GM18861 (cell line): Measurements from ENCODE around the gene SKP2.
"Not testable (repeated sequence)": the region's sequence is repeated elsewhere in the genome, so short reads cannot be mapped to it uniquely, and the experiment has no call there.

Experiments used
- ATAC-seq: cut with Tn5 transposase; IDR thresholded peaks from one replicate; pipeline ENCODE4 v1.9.1; 2021; ENCODE audit not compliant: unreplicated experiment

The SKP2 gene

DNA sequence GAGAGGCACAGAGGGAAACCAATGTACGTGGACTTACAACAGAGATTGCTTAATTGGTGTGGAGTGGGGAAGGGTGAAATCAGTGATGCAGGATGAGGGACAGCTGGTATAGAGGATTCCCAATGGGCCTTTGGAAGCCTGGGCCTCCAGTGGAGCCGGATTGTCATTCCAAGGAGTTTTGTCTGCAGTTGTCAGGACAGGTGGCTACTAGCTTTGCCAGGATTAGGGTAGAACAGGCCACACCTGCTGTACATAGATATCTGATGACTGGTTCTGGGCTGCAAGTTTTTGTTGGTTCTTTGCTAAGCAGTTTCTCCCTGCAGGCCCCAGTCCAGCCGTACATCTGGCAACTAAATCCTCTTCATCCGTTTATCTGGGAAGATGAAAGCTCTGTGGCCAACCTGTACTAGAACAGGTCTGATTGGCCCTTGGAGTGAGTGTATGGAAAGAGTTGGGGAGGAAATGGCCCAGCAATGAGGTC, 4.2 kb downstream of the SKP2 start:
- ATAC-seq: no peak

DNA sequence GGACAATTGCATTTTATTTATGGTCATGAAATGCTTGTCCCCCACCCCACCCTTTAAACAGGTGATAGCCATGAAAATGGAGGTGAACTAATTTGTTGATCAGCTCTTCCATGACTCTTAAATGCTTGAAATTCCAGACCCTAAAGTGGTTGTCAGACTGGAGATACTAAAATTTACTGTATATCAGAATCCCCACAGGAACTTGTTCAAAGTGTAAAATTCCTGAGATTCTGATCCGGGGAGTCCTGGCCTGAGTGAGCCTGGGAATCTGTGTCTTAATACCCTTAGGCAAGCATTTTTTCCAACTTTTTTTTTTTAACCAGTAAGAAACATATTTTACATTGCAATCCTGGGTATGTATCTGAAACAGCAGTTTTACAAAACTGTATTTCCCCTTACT, 4.7 kb downstream of the SKP2 start:
- ATAC-seq: no peak

DNA sequence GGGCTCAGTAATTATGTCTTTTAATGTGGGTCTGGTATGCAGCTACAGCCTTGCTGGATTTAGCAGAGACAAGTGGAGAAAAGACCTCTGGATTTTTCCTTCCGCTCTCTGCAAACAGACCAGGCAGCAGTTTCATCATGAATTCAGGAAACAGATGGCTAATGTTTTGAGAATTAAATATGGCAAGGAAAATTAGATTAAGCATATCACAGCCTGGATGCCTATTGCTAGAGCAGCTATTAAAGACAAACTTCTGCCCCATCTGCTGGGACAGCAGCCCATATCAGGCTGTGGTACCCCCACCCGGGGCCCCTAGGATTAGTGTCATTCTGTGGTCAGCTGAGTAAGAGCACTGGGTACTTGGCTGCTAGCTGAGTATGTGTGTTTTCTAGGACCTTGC, 6.2 kb downstream of the SKP2 start:
- ATAC-seq: no peak

DNA sequence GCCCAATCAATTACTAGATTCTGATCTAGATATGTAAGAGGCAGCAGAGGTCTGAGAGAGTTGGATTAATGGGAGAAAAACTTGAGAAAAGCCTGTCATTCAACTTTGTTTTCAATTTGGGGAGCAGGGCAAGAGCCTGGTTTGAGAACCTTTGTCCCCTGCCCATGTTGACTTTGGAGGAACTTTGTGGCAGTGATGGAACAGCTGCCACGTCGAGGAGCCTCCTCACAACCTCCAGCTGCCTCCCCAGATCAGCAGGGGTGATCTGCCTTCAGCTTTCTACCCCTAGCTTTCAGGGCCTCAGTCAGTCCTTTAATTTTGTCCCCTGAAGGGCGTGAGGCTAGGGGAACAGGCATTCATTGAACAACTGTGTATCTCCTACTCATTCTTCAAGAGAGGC, 8.7 kb downstream of the SKP2 start:
- no peak for ATAC-seq

DNA sequence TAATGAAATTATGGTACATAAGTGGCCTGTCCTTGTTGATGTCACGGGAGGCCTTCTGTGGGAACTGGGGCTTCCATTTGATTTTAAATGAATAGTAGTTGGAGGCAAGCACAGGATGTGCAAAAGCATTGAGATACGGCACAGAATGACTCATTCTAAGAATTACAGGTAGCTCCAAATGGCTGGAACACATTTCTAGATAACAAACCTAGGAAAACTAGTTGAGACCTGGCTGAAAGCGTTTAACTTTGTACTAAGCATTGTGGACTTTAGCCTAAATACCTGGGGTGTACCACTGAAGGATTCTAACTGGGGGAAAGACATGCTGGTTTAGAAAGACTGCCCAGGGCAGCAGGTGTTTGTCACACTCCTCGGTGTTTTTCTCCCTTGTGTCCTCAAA, 9.4 kb downstream of the SKP2 start:
- no peak for ATAC-seq

DNA sequence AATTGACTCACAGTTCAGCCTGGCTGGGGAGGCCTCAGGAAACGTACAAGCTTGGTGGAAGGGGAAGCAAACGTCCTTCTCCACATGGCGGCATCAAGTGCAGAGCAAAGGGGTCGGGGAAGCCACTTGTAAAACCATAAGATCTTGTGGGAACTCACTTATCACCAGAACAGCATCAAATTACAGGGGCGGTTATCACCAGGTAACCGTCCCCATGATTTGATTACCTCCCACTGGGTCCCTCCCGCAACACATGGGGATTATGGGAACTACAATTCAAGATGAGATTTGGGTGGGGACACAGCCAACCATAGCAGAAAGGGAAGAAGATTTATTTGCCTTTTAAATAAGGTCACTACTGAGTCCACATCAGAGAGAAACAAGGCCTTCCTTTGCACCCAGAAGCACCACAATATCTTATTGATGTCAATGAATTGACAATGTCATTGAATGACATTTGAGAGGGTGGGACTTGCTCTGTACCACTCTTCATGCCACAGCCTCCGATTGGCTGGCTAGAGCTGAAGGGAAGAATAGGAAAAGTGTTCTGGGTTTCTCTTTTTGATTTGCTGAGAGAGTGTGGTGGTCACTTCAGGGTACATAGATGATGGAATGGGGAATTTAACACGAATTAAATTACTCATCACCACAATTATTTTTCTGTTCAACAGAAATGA, 11.0 kb downstream of the SKP2 start:
- no peak for ATAC-seq

DNA sequence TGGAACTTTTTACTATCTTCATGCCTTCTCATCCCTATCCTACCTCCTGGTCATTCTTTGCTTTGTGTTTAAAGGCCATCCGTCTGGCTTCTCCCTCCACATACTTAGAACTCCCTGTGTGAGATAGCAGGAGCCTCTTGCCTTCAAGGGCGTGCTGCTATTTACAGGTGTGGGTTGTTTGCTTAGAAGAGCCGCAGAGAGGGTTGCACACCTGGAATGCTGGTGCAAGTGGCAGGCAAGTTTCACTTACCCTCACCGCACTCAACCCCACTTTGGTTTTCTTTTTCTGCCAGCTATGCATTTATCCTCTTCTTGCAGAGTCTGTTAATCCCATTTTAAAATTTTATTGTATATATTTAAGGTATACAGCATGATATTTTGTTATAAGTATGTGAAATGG, 12.6 kb downstream of the SKP2 start:
- no peak for ATAC-seq

DNA sequence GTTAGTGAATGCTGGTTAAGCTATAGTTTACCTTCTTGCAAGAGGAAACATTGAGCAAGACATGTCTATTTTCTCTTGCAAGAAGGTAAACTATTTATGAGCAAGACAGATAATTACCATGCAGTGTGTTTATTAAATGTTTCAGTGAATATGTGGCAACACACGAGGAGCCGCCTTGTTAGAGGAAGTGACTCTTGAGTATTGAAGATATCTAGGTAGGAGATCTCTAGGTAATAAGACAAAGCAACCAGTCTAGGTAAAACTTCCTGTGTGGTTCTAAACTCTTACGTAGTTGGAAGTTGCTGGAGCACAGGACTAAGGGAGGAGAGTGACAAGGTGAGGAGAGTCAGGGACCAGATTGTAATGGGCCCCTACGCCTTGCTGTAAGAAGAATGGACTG, 16.8 kb downstream of the SKP2 start:
- no peak for ATAC-seq

DNA sequence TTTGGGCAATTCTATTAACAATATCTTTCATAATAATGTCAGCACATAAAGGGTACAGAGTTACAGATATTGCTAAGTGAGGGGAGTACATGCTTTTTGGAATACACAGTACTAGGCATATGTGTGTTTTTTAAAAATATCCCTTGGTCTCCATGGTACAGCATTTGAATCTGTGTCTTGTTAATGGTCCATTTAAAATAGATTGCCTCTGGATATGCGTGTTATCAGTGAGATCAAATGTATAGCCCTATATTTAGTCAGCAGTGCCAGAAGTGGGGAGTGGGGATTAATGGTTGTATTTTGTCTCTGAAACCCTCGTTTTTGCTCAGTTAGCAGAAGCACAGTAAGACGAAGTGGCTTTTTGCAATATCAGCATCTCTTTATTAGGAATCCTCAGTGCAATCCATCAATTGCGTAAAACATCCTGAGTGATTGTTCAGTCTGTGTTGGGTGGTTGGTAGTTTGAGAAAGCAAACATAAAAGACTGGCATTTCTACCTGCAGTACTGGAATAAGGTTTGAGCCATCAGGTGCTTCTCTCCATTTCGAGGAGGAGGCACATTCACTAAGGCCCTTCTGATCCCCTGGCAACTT, 19.0 kb downstream of the SKP2 start:
- ATAC-seq: no peak

DNA sequence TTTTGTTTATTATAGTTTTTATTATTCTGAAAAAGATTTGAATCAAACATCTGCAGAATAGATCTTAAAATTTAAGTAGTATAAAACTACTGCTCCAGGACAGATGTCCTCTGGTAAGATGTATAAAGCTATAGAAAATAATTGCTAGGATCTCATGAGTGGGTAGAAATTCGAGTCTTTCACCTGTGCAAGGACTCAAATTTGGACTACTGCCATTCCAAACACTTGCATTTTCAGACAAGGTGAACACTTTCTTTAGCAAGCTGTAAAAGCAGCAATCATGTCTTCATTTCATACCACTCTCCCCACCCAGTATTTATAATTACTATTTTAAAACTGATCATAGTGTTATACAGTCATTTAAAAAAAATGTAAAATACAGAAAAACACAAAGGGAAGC, 20.7 kb downstream of the SKP2 start:
- no peak for ATAC-seq

DNA sequence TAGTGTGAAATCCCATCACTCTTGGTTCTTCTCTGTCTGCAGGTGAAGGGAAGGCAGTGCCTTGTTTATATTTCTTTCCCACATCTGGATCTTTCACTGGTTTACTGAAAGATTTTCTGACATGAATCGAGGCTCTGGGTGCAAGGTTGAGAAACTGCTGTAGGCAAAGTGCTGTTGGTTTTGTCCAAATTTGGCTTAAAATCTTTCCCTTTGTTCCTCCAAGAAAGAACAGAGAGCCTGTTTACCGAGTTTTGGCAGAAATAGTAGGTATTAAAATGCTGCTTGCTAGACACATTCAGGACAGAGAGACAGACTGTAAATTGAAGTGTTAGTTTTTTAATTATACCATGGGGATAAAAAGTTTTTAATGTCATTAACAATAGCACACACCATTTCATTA, 21.5 kb downstream of the SKP2 start:
- ATAC-seq: no peak

DNA sequence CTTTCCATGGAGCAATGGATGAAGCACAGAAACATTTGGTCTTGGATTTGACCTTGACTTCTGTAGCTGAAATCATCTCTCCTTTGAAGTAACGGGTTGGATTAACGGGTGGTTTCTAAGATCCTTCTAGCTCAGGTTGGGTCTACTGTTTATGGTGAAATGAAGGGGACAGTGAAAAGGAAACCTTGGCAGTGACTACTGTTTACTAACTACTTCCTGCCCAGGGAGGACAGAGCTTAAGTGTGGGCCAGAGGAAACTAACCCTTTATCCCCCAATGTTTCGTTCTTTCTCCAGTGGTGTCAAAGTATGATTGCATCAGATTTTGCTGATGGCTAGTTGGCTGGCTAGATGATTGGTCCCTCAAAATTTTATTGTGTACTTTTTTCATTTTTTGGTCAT, 22.2 kb downstream of the SKP2 start:
- ATAC-seq: no peak

DNA sequence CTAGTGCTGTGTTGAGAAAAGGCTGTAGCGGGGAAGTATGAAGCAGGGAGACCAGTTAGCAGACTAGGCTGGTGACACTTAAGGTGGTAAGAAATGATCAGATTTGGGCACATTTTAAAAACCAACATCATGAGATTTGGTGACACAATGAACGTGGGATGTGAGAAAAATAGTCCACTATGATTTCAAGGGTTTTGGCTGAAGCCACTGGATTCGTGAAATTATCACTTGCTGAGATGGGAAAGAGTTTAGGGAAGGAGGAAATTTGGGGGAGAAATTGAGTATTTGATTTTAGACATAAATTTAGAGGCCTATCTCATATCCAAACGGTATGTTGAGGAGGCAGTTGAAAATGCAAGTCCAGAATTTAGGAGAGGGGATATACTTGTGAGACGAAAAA, 23.1 kb downstream of the SKP2 start:
- ATAC-seq: no peak

DNA sequence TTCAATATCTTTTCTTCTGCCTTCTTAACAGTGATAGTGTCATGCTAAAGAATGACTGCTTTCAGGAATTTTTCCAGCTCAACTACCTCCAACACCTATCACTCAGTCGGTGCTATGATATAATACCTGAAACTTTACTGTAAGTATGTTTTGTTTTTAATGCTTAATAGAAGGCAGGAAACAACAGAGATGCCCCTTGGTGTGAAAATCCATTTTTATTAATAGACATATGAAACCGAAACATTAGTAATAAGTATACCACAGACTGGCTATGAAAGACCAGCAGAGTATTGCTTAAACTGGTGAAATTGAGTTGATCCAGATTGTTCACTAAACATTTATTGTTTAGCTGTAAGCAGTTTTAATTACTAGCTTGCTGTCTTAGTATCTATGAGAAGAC, 25.2 kb downstream of the SKP2 start:
- ATAC-seq: peak; percentile 99

DNA sequence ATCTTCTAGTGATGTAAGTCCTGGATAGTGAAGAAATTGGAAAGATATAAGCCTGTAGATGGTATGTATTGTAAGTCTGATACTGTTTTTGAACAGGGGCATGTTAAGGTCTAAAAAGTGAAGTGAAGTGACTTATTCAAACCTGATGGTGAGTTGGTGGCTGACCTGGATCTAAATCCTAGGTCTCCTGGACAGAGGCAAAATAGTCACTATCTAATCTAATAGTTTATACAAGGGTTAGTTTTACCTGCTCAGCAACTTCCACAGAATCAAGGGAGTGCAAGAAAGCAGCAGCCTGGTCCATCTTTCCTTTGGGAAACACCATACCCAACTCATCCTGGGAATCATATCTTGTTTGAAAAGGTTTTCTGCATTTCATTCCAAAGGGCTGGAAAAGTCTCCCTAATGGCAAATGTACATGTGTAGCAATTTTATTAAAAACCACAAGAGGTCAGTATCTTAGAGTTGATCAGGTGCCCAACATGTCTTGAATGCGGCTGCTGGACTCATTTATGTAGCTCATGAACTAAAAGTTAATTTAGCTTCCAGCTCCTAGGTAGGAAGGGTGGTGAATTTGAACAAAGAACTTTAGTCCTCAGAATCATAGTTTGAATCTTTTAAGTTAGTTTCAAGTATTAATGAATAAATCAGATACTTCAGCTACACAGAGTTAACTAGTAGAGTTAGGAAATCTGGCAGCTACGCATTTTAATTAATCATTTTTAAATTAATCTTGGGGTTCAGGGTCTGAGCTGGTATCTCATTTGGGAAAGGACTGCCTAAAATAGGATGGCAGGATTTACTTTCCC, 26.0 kb downstream of the SKP2 start:
- no peak for ATAC-seq

DNA sequence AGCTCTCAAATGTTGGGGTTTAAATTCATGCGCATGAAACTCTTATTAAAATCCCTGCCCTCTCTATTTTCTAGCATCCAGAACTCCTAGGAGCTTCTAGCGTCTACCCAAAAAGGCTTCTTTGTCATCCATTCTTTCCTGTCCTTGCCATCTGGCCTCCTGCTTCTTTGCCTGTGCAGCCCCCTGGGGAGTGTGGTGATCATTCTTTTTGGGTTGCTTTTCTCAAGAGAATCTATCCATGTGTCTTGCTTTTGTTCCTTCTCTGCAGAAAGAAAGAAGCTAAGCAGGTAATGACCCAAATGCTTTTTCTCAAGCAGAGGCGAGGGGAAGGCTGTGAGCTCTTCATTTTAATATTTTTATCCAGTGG, 26.6 kb downstream of the SKP2 start:
- ATAC-seq: no peak

DNA sequence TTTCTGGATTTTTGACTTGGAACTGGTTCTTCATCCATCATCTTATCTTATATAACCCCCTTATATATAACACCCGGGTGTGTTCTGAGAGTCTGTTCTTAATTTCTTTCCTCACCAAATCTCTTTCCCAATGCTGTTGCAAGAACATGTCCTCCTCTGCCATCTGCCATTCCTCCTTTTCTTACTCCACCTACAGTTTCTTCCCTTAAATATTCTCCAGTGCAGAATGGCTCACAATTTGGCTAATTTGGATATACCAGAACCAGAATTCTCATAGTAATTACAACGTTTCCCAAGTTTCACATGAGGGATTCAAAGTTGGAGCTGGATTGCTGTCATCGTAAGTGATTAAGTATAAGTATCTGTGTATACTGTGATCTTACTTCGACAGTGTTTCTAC, 28.0 kb downstream of the SKP2 start:
- no peak for ATAC-seq

DNA sequence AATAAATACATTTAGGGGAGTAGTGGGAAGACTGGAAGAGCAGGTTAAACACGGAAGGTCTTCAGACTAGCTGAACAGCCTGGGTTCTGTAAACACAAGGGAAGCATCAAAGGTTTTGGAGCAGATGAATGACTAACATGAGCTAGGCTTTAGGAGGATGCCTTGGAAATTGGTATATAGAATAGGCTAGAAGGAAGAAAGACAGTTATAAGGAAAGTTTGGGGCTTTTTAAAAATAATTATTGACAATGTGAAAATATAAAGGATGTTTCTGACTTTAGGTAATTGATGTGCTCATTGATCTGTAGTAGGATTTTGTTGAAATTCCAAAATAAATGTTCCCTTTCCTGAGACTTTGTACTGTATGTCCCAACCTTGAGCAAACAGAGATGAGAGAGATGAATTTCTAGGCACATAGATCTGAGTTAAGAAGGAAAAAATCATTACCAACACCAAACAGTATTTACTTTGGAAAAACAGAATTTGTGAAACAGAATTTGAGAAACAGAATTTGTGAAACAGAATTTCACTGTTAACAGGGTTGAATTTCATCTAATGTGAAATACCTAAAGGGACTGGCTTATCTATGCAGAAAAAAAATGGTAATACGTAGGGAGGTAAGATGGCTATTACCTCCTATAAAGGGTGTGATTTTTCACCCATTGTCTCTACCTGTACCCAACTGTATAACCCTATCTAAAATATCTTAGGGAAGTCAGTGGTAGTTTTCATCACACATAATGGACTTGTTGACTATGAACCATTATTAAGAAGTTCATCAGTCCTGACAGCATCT, 28.8 kb downstream of the SKP2 start:
- ATAC-seq: no peak

DNA sequence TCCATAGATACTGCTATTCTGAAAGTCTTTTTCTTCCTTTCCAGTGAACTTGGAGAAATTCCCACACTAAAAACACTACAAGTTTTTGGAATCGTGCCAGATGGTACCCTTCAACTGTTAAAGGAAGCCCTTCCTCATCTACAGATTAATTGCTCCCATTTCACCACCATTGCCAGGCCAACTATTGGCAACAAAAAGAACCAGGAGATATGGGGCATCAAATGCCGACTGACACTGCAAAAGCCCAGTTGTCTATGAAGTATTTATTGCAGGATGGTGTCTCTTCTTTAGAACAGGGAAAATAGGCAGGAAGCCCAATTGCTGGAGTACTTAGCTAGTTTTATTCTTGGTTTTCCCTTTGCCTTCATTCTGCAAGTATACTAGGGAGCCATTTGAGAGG, 29.9 kb downstream of the SKP2 start:
- no peak for ATAC-seq

DNA sequence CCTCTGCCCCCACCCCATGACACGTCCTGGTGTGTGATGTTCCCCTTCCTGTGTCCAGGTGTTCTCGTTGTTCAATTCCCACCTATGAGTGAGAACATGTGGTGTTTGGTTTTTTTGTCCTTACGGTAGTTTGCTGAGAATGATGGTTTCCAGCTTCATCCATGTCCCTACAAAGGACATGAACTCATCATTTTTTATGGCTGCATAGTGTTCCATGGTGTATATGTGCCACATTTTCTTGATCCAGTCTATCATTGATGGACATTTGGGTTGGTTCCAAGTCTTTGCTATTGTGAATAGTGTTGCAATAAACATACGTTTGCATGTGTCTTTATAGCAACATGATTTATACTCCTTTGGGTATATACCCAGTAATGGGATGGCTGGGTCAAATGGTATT, 32.5 kb downstream of the SKP2 start:
- ATAC-seq: not testable (repeated sequence)

DNA sequence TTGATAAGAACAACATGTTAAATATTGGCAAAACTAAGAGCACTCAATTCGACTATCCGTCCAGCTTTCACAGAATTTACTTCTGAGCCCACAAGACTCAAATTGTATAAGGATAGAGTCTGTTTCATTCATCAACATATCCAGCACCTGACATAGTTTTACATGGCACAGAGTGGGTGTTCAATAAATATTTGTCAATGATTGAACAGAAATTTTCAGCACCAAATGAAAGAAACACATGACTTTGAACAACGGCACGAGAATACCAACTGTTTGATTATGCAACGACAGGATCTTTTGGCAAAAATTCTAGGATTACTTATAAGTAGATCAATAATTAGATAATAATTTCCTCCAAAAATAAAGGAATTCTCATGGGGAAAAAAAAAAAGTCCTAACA, 41.8 kb downstream of the SKP2 start:
- no peak for ATAC-seq

DNA sequence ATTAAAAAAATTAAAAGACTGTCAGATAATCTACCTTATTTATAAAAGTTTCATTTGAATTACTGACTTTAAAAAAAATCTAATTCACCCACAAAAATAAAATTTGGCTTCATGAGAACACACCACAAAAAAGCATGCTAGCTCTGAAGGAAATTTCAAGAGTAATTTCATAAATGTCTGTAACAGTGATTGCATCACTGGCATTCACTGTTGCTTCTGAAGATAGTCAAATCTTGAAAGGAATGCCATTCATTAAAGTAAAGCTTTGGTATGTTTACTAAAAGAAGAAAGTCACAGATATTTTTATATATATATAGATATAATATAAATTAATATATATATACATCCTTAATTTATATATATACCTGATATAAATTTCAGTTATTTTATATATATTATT, 46.4 kb downstream of the SKP2 start:
- no peak for ATAC-seq
